Loucy (cell line): ENCODE data around the gene MT2A.
A peak's percentile ranks its signal among the peaks of the same experiment; 100 is the strongest.

ENCODE experiments used
- CTCF ChIP-seq: fragments of 200-600 bp; sonication (generic); conservative IDR thresholded peaks from 2 replicates; pipeline ENCODE4 v1.5.1; 2014; ENCODE audit warnings: mild to moderate bottlenecking, antibody characterized with exemption, low read length
- EZH2phosphoT487 ChIP-seq: fragments of 200-600 bp; IDR thresholded peaks from 2 replicates; pipeline ENCODE4 v1.6.1; 2018; ENCODE audit warnings: antibody characterized with exemption, mild to moderate bottlenecking, moderate library complexity, borderline replicate concordance

GRCh38 chr16:56576585-56577299 lies 31.6 kb upstream of the MT2A start:
- peak; percentile 90 for TF ChIP-seq CTCF
- no peak for TF ChIP-seq EZH2phosphoT487
